Forelimb muscle (tissue), 1 donor: ENCODE measurements around the gene USP1. TPM values are rescaled to one million over a fixed set of nuclear protein-coding genes. Genes with fewer than 3 reads are reported as not detected.

Source experiments
- DNase-seq: peaks from one replicate; pipeline ENCODE4 v3.0.0-alpha.2; 2013; ENCODE audit warnings: low read depth
- polyA plus RNA-seq: library from polyadenylated mRNA; unstranded; fragments of 120-200 nt; gene quantifications from one replicate; pipeline ENCODE4 v1.2.1, GENCODE V29; 2013; ENCODE audit not compliant: insufficient read length

USP1 gene
- polyA plus RNA-seq, 1 donor, result 37.6 TPM

- no peak for DNase-seq
Measured at GRCh38 chr1:62487956-62488355, 51.1 kb downstream of the USP1 start.

DNA sequence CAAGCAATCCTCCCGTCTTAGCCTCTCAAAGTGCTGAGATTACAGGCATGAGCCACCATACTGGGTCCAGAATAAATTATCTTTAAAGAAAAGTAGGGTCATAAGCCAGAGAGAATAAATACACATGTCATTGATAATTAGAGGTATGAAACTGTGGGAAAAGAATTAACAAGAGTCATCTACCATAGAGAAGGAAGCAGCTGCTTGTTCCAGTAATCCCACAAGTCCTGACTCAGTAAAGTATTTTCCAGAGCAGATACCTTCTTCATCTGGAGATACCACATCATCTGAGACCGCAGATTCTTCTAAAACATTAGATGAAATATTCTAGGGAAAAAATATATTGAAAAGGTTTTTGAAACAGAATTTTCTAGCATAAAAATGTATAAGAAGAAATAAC is 55.7 kb downstream of the USP1 start:
- no peak for DNase-seq

- DNase-seq, result no peak
Measured at GRCh38 chr1:62493656-62494055, 56.8 kb downstream of the USP1 start.

DNA sequence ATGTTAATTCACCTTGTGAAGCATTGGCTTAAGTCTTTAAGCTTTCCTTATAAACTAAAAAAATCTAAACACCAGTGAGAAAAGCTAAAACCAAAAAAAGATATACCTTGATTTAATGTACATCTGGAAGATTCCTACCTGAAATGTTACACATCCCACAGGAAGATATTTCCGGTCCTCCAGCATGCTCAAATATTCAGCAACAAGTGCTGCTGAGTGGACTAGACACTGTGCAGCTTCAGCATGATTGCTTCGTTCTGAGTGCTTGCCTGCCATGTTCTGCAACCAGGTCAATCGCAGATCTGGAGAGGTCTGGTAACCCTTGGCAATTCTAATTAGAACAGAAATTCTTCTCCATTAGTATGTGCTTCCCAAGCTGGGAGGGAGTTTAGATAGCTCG is 57.3 kb downstream of the USP1 start:
- DNase-seq, result no peak

DNA sequence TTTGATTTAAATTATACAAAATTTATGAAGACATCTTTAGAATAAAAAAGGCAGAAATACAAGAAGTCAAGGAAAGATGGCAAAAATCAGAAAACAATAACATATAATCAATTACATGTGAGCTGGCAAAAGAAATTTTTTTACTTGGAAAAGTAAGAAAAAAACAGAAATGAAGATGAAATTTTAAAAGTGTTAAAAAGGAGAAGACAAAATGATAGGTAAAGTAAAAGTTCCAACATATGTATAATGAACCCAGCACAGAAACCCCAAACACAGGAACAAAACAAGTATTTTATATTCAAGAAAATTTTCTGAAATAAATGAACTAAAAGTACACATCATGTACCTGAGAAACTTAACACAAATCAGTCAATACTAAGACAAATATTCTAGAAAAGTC is 63.4 kb downstream of the USP1 start:
- DNase-seq, result no peak

Other genes with a start within 250 kb of the USP1 start
- 0.80 TPM for gene L1TD1, start 242.2 kb upstream of the USP1 start, polyA plus RNA-seq
- 10.1 TPM for gene KANK4, start 117.6 kb upstream of the USP1 start, polyA plus RNA-seq
- gene ANGPTL3, start 160.5 kb downstream of the USP1 start, polyA plus RNA-seq, result 0.30 TPM